K562 (cell line): ENCODE measurements around the gene CLDN15. TPM values are rescaled to one million over a fixed set of nuclear protein-coding genes. Genes with fewer than 3 reads are reported as not detected.

Experiments used
- ASH1L ChIP-seq: fragments of 450-650 bp; IDR thresholded peaks from 2 replicates; pipeline ENCODE4 v1.6.1; 2018; ENCODE audit warnings: borderline replicate concordance, mild to moderate bottlenecking, low read depth; ENCODE audit not compliant: partially characterized antibody
- CBX1 ChIP-seq: sonication (generic); IDR thresholded peaks from 2 replicates; pipeline ENCODE4 v1.6.1; 2016; ENCODE audit warnings: antibody characterized with exemption, low read depth, mild to moderate bottlenecking
- CCAR2 ChIP-seq: fragments of 200-400 bp; formaldehyde crosslinking; IDR thresholded peaks from 2 replicates; pipeline ENCODE4 v1.6.1; 2017; ENCODE audit warnings: mild to moderate bottlenecking, low read depth, low read length
- ERF ChIP-seq: fragments of 450-650 bp; formaldehyde crosslinking; IDR thresholded peaks from 2 replicates; pipeline ENCODE4 v1.4.0; 2020; ENCODE audit warnings: mild to moderate bottlenecking, mixed read lengths
- NCOA6 ChIP-seq: fragments of 450-650 bp; IDR thresholded peaks from 2 replicates; pipeline ENCODE4 v1.6.1; 2017; ENCODE audit warnings: mild to moderate bottlenecking
- POLR2G ChIP-seq: fragments of 200-400 bp; formaldehyde crosslinking; IDR thresholded peaks from 2 replicates; pipeline ENCODE4 v1.6.1; 2017; ENCODE audit warnings: low read depth, mild to moderate bottlenecking, antibody characterized with exemption, low read length, moderate library complexity
- PTBP1 ChIP-seq: fragments of 200-400 bp; formaldehyde crosslinking; IDR thresholded peaks from 2 replicates; pipeline ENCODE4 v1.6.1; 2017; ENCODE audit warnings: low read depth, low read length
- RUNX1 ChIP-seq: sonication (generic); IDR thresholded peaks from 2 replicates; pipeline ENCODE4 v1.6.1; 2016; ENCODE audit warnings: antibody characterized with exemption, low read depth
- SAP30 ChIP-seq: fragments of 200-600 bp; sonication (generic); IDR thresholded peaks from 2 replicates; pipeline ENCODE4 v1.6.1; 2012; ENCODE audit warnings: borderline replicate concordance, low read depth, mild to moderate bottlenecking, moderate library complexity, low read length, control low read depth, inconsistent platforms; ENCODE audit not compliant: insufficient read depth, poor library complexity, severe bottlenecking
- SMAD4 ChIP-seq: fragments of 250-450 bp; sonication (Bioruptor Pico); conservative IDR thresholded peaks from 2 replicates; pipeline ENCODE4 v1.8.0; 2021; ENCODE audit warnings: inconsistent platforms, mild to moderate bottlenecking, moderate library complexity
- TAF15 ChIP-seq: fragments of 200-400 bp; formaldehyde crosslinking; IDR thresholded peaks from 2 replicates; pipeline ENCODE4 v1.6.1; 2017; ENCODE audit warnings: mild to moderate bottlenecking, low read depth, low read length, moderate library complexity
- TCF15 ChIP-seq: fragments of 250-450 bp; sonication (Bioruptor Pico); IDR thresholded peaks from 2 replicates; pipeline ENCODE4 v1.8.0; 2022; ENCODE audit warnings: moderate library complexity, mild to moderate bottlenecking, inconsistent platforms
- THRAP3 ChIP-seq: fragments of 450-650 bp; IDR thresholded peaks from 2 replicates; pipeline ENCODE4 v1.6.1; 2016; ENCODE audit warnings: mild to moderate bottlenecking, inconsistent platforms, borderline replicate concordance
- ZFP30 ChIP-seq: fragments of 250-450 bp; sonication (Bioruptor Pico); IDR thresholded peaks from 2 replicates; pipeline ENCODE4 v1.8.0; 2022; ENCODE audit warnings: moderate library complexity, mild to moderate bottlenecking, inconsistent platforms, borderline replicate concordance
- ZNF318 ChIP-seq, 2 experiments: fragments of 450-650 bp; IDR thresholded peaks; 2 replicates each; pipeline ENCODE4 v1.6.1; 2016; ENCODE audit warnings: mild to moderate bottlenecking in 2 of 2, borderline replicate concordance in 1 of 2, low read depth in 1 of 2, moderate library complexity in 1 of 2
- ZNF507 ChIP-seq: conservative IDR thresholded peaks from 2 replicates; pipeline ENCODE4 v1.6.1; 2017; ENCODE audit warnings: missing genetic modification characterization, missing compliant biosample characterization
- polyA plus RNA-seq, 8 experiments: library from polyadenylated mRNA; depleted of rRNA in 4 of 8; stranded (reverse) in 5 of 8; unstranded in 3 of 8; fragments of >200 nt; fragmentation: Nextera tagmentation in 2 of 8; fragmentation: Illumina TruSeq in 1 of 8; extraction: Ambion mirVana in 2 of 8; extraction: Trizol in 1 of 8; gene quantifications; 2 replicates each; pipeline versions ENCODE4 v1.2.1 to v1.2.3, GENCODE V29; 2011 to 2014; ENCODE audit warnings: inconsistent platforms in 1 of 8, missing spikeins in 1 of 8
- total RNA-seq, 7 experiments: library from RNA; depleted of rRNA in 6 of 7; stranded (reverse); fragments of >200 nt in 6 of 7; fragmentation: Illumina TruSeq in 2 of 7; extraction: Trizol in 2 of 7; gene quantifications; 2 replicates each; pipeline versions ENCODE4 v1.2.1 to v1.2.3, GENCODE V29; 2011 to 2021; ENCODE audit warnings: low replicate concordance in 1 of 7
- TF ChIP-seq, protein P1 (sequence below): sonication (generic); formaldehyde crosslinking; IDR thresholded peaks from 2 replicates; pipeline ENCODE4 v1.9.0; 2022; ENCODE audit warnings: mild to moderate bottlenecking, missing genetic modification reagents

Gene CLDN15
- total and polyA plus RNA-seq, 9 of the 15 experiments (the other 6 are each of a cell fraction or from before 2014, with no cell fraction given), result 0.32 to 14.5 (median 7.4) TPM

DNA sequence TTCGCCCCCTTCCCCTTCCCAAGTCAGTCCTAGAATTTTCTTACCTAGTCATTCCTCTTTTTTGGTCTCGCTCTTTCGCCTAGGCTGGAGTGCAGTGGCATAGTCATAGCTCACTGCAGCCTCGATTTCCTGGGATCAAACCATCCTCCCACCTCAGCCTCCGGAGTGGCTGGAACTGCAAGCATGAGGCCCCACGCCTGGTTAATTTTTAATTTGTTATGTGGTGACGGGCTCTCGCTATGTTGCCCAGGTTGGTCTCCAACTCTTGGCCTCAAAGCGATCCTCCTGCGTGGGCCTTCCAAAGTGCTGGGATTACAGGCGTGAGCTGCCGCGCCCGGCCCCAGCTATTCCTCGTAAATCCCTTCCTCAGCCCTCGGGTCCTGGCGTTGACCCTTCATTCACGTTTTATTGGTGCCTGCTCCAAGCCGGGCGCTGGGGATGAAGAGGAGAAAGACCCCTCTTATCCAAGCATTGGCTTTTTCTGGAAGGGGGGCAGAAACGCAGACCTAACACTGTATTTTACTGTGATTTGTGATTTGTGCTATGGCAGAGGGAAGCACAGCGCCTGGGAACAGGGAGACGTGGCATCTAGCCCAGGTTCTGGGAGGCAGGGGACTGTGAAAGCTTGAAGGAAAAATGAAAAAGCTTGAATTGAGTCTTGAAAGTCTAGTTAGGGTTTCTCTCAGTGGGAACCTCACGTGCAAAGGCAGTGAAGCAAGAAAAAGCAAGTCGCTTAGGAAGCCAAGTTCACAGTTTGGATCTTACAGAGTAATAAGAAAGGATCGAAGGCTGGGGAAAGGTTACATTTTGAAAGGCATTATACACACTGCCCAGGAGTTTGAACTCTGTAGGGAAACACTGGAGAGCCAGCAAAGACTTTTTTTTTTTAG lies 19.1 kb downstream of the CLDN15 start (continued):
- TF ChIP-seq CCAR2 (no peak), POLR2G (no peak), ZNF318 (IDR thresholded peaks at IDR 0.05; ENCODE audit: borderline replicate concordance in 1 of 2, low read depth in 1 of 2) (no peak), ASH1L (no peak), CBX1 (no peak), RUNX1 (no peak), PTBP1 (no peak), ZNF507 (tag) (no peak), SAP30 (no peak), SMAD4 (no peak), THRAP3 (no peak), NCOA6 (no peak), ERF (no peak), TAF15 (no peak), TCF15 (CRISPR knock-in tag) (no peak), ZFP30 (CRISPR knock-in tag) (no peak)
- TF ChIP-seq, protein P1, sequence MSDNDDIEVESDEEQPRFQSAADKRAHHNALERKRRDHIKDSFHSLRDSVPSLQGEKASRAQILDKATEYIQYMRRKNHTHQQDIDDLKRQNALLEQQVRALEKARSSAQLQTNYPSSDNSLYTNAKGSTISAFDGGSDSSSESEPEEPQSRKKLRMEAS (CRISPR knock-in tag), result no peak
